Nephron progenitor cell (in vitro differentiated cells): ENCODE data around the gene SOX14.

Source experiments
- DNase-seq: peaks from one replicate; pipeline ENCODE4 v3.0.0; 2021
- H3K27ac Mint-ChIP-seq: 2 replicates; pipeline ENCODE4 v1.8.0; 2021; ENCODE audit warnings: mild to moderate bottlenecking, moderate library complexity, mixed read lengths
- H3K27me3 Mint-ChIP-seq: 2 replicates; pipeline ENCODE4 v1.8.0; 2021; ENCODE audit warnings: mild to moderate bottlenecking, low read depth, mixed read lengths; ENCODE audit not compliant: poor library complexity
- H3K36me3 Mint-ChIP-seq: 2 replicates; pipeline ENCODE4 v1.8.0; 2021; ENCODE audit warnings: low read depth, mixed read lengths
- H3K4me1 Mint-ChIP-seq: 2 replicates; pipeline ENCODE4 v1.8.0; 2021; ENCODE audit warnings: mixed read lengths
- H3K4me3 Mint-ChIP-seq: 2 replicates; pipeline ENCODE4 v1.8.0; 2021; ENCODE audit warnings: mild to moderate bottlenecking, moderate library complexity, mixed read lengths
- H3K9me3 Mint-ChIP-seq: 2 replicates; pipeline ENCODE4 v1.8.0; 2021; ENCODE audit warnings: mild to moderate bottlenecking, moderate library complexity, mixed read lengths
- CTCF ChIP-seq: fragments of 200-600 bp; sonication (generic); IDR thresholded peaks from 2 replicates; pipeline ENCODE4 v1.5.0; 2021; ENCODE audit warnings: antibody characterized with exemption

The SOX14 gene

DNA sequence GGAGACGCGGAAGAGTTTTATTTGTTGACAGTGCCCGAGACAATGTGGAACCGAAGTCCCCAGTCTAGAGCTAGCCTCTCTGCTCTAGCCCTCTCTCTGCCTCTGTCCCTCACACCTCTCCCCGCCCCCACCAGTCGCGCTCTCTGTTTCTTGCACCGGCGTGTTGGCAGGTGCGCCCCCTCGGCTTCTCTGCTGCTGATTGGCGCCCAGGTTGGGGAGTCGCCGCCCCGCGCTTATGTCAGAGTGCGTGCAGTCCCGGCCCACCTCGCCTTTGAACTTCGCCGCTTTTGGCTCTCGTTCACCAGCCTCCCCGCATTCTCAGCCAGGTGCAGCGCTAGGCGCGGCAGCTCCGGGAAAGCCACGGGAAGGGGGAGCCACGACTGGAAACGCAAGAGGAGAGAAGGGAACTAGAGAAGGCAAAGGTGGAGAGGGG, at the start of gene SOX14:
TSS of gene SOX14 (plus strand) at position 315 of the 433 bp plus-strand sequence. CDS start 470 bp downstream, outside the sequence.
- Mint-ChIP-seq H3K36me3 (no peaks in the 10 kb centered on the region), H3K27ac (no peak within 1 kb of the TSS), H3K27me3 (peaks cover 100% of the 10 kb centered on the region), H3K9me3 (no peaks in the 10 kb centered on the region), H3K4me3 (peak within 1 kb of the TSS; percentile 75), H3K4me1 (peaks cover 65% of the 10 kb centered on the region)
- TF ChIP-seq CTCF = no peak
- DNase-seq = peak; percentile 64

GRCh38 chr3:137714551-137714950, 49.6 kb upstream of the SOX14 start:
- H3K27me3 Mint-ChIP-seq = peaks cover 6% of the 10 kb centered on the region
- no peak for TF ChIP-seq CTCF
- peaks cover 26% of the 10 kb centered on the region for H3K9me3 Mint-ChIP-seq
- H3K27ac Mint-ChIP-seq = no peak overlapping the region
- H3K36me3 Mint-ChIP-seq = peaks cover 12% of the 10 kb centered on the region
- DNase-seq = no peak
- no peaks in the 10 kb centered on the region for H3K4me1 Mint-ChIP-seq
- H3K4me3 Mint-ChIP-seq = no peak overlapping the region

GRCh38 chr3:137724240-137724639, 39.9 kb upstream of the SOX14 start:
- H3K27me3 Mint-ChIP-seq = peaks cover 7% of the 10 kb centered on the region
- no peak overlapping the region for H3K27ac Mint-ChIP-seq
- DNase-seq = no peak
- no peak overlapping the region for H3K4me3 Mint-ChIP-seq
- no peaks in the 10 kb centered on the region for H3K4me1 Mint-ChIP-seq
- no peak for TF ChIP-seq CTCF
- H3K9me3 Mint-ChIP-seq = peaks cover 19% of the 10 kb centered on the region
- no peaks in the 10 kb centered on the region for H3K36me3 Mint-ChIP-seq

- H3K27me3 Mint-ChIP-seq = peaks cover 3% of the 10 kb centered on the region
- H3K36me3 Mint-ChIP-seq = peaks cover 5% of the 10 kb centered on the region
- no peak for DNase-seq
- peaks cover 50% of the 10 kb centered on the region for H3K9me3 Mint-ChIP-seq
- no peak overlapping the region for H3K4me3 Mint-ChIP-seq
- TF ChIP-seq CTCF = no peak
- no peaks in the 10 kb centered on the region for H3K4me1 Mint-ChIP-seq
- no peak overlapping the region for H3K27ac Mint-ChIP-seq
Observed at GRCh38 chr3:137737208-137737607, 26.9 kb upstream of the SOX14 start.

- Mint-ChIP-seq H3K9me3 (peaks cover 36% of the 10 kb centered on the region), H3K27ac (no peak overlapping the region), H3K4me1 (no peaks in the 10 kb centered on the region), H3K36me3 (no peaks in the 10 kb centered on the region), H3K4me3 (no peak overlapping the region), H3K27me3 (peaks cover 13% of the 10 kb centered on the region)
- no peak for DNase-seq
- no peak for TF ChIP-seq CTCF
Observed at GRCh38 chr3:137738710-137739109, 25.4 kb upstream of the SOX14 start.

- Mint-ChIP-seq H3K27me3 (peaks cover 37% of the 10 kb centered on the region), H3K9me3 (no peaks in the 10 kb centered on the region), H3K27ac (no peak overlapping the region), H3K36me3 (no peaks in the 10 kb centered on the region), H3K4me1 (no peaks in the 10 kb centered on the region), H3K4me3 (no peak overlapping the region)
- no peak for DNase-seq
- TF ChIP-seq CTCF = no peak
Observed at GRCh38 chr3:137743608-137744007, 20.5 kb upstream of the SOX14 start.
